WTC11 (cell line): ENCODE results near the gene RPS6KL1.

Experiments
- ATF2 ChIP-seq: sonication (generic); formaldehyde crosslinking; IDR thresholded peaks from 2 replicates; pipeline ENCODE4 v1.8.1; 2022; ENCODE audit warnings: low read depth, missing genetic modification reagents, borderline replicate concordance
- CTCF ChIP-seq: fragments of 200-600 bp; IDR thresholded peaks from 2 replicates; pipeline ENCODE4 v1.8.0; 2022; ENCODE audit warnings: antibody characterized with exemption
- ETV6 ChIP-seq: sonication (generic); formaldehyde crosslinking; IDR thresholded peaks from 2 replicates; pipeline ENCODE4 v1.8.1; 2022; ENCODE audit warnings: mild to moderate bottlenecking, missing genetic modification reagents
- JAZF1 ChIP-seq: fragments of 250-450 bp; sonication (Bioruptor Pico); IDR thresholded peaks from 2 replicates; pipeline ENCODE4 v1.9.0; 2021; ENCODE audit warnings: moderate library complexity, mild to moderate bottlenecking, inconsistent platforms
- JUN ChIP-seq: sonication (generic); formaldehyde crosslinking; IDR thresholded peaks from 2 replicates; pipeline ENCODE4 v1.8.0; 2023; ENCODE audit warnings: mild to moderate bottlenecking, missing genetic modification reagents
- MYBL2 ChIP-seq: sonication (generic); formaldehyde crosslinking; IDR thresholded peaks from 2 replicates; pipeline ENCODE4 v1.8.1; 2023; ENCODE audit warnings: mild to moderate bottlenecking, moderate library complexity, missing genetic modification reagents
- RELA ChIP-seq: sonication (generic); formaldehyde crosslinking; IDR thresholded peaks from 2 replicates; pipeline ENCODE4 v1.8.1; 2022; ENCODE audit warnings: missing genetic modification reagents, mild to moderate bottlenecking, borderline replicate concordance

GRCh38 chr14:74934041-74934440, 11.0 kb upstream of the RPS6KL1 start:
- TF ChIP-seq JUN (CRISPR knock-in tag), result no peak
- TF ChIP-seq CTCF, result no peak
- no peak for TF ChIP-seq ETV6 (CRISPR knock-in tag)
- TF ChIP-seq MYBL2 (CRISPR knock-in tag), result no peak
- no peak for TF ChIP-seq RELA (CRISPR knock-in tag)
- TF ChIP-seq ATF2 (CRISPR knock-in tag), result no peak
- no peak for TF ChIP-seq JAZF1
